GM23248 (cell line): ENCODE measurements around the gene BAIAP2.

Experiments
- EZH2 ChIP-seq: fragments of 200-600 bp; sonication (generic); IDR thresholded peaks from 2 replicates; pipeline ENCODE4 v1.6.1; 2018; ENCODE audit warnings: antibody characterized with exemption, mild to moderate bottlenecking; ENCODE audit not compliant: insufficient read depth, poor library complexity, severe bottlenecking
- EZH2phosphoT487 ChIP-seq: fragments of 200-600 bp; sonication (generic); IDR thresholded peaks from 2 replicates; pipeline ENCODE4 v1.6.1; 2018; ENCODE audit warnings: antibody characterized with exemption, moderate library complexity, mild to moderate bottlenecking, low read depth; ENCODE audit not compliant: insufficient read depth

- TF ChIP-seq EZH2phosphoT487: no peak
- no peak for TF ChIP-seq EZH2
These were observed 1.3 kb upstream of the BAIAP2 start for GRCh38 chr17:81033535-81034167.
